Stimulated activated CD8-positive, alpha-beta memory T cell treated with anti-CD3 and anti-CD28 coated beads, Interleukin-2, amount 100 ng/mL, for 48 hours (primary cell): ENCODE results near the gene HBZ.
A peak's percentile ranks its signal among the peaks of the same experiment; 100 is the strongest.
"Not testable (repeated sequence)": the region's sequence is repeated elsewhere in the genome, so short reads cannot be mapped to it uniquely, and the experiment has no call there.

Experiments
- DNase-seq, 2 donors: peaks; one replicate each; pipeline ENCODE4 v3.0.0-alpha.2; 2020; ENCODE audit warnings: low read depth in 2 of 2

Gene HBZ

DNA sequence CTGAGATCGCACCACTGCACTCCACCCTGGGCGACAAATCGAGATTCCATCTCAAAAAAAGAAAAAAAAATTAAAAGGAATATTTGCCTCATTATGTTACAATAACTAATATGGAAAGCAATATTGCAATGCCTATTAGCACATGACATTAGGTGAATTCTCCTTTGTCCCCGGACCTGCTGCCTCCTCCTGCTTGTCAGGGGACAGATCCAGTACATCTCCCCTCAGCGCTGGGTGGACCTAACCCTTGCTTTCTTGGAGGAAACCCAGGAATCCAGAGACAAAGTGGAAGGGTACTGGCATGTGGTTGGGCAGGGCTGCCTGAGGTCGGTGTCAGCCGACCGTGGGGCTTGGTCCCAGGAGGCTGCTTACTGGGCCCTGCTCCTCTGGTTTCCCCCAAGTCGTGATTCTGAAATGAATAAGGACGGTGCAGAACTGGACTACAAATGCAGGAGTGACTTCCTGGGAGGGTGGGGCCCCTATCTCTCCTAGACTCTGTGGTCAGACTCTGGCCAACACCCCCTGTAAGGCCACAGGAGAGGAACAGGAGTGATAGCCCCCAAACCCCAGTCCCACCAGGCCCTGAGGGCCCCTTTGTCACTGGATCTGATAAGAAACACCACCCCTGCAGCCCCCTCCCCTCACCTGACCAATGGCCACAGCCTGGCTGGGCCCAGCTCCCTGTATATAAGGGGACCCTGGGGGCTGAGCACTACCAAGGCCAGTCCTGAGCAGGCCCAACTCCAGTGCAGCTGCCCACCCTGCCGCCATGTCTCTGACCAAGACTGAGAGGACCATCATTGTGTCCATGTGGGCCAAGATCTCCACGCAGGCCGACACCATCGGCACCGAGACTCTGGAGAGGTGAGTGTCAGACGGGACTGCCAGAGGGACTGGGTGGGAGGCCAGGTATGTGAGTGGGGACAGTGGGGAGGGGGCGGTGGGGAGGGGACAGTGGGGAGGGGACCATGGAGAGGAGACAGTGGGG, at the start of gene HBZ:
Gene HBZ, plus strand, starts transcription at position 504 of the 988 bp plus-strand sequence. Its CDS starts 266 bp downstream, at position 770.
- no peak for DNase-seq

DNA sequence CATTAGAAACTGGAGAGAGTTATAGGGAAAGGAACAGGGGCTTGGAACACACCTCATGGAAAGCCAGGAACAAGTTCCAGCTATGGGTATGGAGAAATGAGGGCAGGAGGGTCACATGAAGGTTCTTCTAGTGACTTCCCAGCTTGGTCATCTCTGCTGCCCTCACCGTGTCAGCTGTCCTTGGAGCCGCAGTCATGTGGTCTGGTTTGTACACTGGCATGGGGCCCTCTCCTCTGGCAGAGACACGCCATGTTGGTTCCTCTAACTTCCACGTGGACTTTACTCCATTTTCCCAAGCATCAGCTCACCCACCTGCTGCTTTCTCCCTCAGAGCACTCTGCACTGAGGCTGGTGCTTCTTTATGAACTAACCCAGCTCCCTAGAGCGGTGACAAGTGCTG, 48.1 kb upstream of the HBZ start:
- no peak for DNase-seq

DNA sequence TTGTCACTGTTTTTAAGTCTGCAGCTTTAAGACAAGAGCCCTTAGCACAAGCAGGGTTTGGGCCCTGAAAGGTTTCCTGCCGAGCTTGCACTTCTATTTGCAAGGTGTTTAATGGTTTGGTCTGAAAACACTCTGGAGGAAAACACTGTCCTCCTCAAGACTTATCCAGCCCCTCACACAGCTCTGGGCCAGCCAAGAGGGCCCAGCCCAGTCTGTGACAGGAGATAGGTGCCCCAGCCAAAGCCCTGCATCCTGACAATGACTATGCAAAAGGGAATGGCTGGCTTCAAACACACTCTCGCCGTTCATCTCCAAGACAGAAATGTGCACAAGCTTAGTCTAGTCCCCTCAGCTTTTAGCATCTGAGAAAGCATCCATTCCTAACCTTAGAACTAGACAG, 47.5 kb upstream of the HBZ start:
- no peak for DNase-seq

DNA sequence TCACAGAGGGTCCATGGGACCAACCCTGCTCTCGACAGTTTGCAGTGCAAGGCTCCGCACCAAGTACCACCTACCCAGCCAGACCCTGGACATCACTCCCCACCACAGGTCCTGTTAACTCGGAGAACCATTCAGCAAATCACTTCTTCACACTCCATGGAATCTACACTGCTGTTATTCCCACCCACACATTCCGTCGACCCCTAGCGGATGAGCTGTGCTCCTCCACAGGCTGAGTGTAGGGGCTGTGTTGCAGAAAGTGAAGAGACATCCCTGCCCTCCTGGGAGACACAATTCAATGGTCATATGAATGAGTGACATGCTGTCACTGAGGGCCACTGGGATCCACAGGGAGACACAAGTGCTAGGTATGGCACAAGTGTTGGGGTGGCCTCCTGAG, 46.9 kb upstream of the HBZ start:
- DNase-seq, result no peak

DNA sequence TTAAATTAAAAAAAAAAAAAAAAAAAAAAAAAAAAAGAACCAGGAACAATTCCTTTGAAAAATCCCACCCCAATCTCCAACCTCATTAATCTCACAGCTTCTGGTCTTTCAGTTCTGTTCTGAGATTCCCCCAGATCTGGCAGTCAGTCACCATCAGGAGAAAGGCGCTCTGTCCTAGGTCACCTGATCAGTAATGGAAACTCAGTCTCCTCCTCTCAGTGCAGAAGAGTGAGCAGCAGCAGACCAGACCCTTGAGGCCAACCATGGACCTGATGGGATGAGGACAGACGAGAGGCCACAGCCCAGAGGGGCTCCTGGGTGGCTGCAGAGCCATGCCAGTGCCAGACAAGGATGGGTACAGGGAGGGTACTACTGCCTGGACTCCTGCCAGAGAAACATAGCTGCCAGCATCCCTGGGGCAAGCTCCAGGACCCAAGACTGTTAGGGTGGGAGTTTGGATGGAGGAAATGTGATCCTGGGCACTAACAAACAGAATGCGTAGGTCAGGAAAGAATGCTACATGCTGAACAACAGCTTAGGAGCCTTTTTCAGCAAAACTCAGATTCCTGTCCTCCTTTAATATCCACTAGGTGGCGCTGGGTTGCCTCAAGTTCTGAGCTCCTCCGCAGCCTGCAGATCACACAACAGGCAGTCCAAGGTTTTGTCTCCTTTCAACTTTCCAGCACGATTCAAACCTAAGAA, 45.7 kb upstream of the HBZ start:
- no peak for DNase-seq

DNA sequence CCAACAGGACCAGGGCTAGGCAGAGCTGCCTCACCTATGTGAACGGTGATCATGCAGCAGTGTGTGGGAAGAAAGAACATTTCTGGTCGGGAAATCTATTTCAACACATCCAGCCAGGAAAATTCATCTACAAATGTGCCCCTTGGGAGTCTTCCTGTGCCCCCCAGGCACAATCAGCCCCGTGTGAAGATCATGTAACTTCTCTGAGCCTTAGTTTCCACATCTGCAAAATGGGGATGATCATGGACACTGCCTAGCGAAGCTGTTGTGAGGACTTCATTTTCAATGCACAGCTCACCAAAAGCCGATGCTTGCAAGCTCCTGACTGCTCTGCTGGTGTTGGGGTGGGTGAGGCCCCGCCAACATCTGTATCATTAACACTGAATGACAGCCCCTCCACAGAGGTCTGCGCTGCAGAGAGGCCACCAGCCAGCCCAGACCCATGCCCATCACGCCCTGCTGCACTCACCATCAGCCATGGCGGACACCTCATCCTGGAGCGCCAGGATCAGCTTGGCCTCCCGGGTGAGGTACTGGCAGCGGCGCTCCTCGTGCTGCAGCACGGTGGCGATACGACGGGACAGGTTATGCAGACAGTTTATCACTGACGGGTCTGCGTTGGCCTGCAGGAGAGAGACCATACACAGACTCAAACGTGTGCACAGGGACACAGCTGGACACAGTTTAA, 40.1 kb upstream of the HBZ start:
- no peak for DNase-seq

DNA sequence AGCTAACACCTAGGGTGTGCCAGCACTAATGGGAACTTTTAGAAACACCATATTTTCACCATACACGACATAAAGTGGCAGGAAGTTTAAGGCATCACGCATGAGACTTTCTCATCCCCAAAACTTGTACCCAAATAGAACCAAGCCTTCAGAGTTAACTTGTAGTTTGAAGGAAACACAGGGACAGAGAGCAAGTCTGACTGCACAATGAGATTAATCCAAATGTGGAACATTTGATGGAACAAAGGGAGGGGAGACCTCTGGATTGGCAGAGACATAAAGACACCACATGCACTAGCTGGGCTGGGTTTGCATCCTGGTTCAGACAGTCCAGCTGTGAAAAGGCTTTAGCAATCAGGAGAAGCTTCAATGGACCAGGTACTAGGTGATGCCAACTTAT, 38.1 kb upstream of the HBZ start:
- no peak for DNase-seq

DNA sequence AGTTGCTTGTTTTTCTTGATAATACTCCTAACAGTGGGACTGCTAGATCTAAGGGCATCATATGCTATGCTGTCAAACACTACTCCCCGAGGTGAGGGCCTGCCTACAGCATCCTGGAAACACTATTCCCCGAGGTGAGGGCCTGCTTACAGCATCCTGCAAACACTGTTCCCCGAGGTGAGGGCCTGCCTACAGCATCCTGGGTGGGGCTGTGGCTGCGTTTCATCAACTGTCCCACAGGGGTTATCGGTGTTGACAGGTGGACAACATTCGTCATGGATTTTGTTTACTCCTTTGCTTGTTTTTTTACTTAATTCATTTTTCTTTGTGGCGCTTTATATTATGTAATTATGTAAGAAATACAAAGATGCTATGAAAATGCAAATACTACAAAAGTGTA, 36.4 kb upstream of the HBZ start:
- no peak for DNase-seq

DNA sequence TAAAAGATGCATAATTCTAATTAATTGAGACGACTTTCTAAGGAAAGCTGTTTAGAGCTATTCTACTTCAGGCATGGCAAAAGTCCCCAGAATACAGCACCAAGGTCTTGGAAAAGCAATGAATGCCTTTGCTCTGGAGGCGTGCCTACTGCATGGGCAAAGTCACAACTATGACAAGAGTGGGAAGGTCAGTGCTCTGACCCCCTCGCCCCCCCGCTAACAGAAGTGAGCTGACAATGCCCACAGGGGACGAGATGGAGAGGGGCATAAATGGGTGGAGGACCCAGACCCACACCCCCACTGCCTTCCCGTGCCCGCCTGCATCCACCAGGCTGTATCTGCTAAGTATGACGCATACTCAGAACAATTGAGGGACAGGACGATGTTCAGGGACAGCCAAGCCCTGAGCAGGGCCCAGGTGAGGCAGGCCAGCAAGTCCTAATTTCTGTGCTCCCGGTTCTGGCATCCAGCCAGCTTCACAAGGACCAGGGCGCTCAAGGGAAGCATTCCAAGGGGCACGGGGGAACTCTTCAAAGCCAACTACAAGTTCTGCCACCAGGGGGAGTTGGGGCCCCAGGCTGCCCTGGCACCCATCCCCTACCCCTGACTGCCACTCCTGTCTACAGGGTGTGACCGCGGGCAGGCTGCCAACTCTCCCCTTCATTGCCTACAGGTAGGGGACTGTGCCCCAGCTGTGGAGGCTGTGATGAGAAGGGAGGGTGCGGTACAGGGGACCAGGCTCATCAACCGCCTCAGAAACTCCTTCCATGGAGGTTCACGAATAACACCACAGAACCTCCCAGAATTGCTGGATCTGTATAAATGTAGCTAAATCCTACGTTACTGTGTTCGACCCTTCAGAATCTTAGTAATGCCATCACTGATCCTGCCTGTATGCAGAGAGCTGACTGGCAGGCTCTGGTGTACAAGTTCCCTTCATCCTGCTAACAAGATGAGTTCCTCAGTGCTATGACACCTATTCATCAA, 34.8 kb upstream of the HBZ start:
- peak; percentile 35 to 48 for DNase-seq

DNA sequence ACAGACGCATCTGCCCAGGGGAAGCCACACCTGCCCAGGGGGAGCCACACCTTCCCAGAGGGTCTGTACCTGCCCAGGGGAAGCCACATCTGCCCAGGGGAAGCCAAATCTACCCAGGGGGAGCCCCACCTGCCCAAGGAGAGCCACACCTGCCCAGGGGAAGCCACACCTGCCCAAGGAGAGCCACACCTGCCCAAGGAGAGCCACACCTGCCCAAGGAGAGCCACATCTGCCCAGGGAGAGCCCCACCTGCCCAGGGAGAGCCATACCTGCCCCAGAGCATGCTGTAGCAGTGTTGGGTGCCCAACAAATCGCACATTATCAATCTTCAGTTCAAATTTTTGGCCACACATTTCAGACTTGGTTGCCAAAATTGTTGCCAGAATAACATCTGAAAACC, 33.6 kb upstream of the HBZ start:
- no peak for DNase-seq

DNA sequence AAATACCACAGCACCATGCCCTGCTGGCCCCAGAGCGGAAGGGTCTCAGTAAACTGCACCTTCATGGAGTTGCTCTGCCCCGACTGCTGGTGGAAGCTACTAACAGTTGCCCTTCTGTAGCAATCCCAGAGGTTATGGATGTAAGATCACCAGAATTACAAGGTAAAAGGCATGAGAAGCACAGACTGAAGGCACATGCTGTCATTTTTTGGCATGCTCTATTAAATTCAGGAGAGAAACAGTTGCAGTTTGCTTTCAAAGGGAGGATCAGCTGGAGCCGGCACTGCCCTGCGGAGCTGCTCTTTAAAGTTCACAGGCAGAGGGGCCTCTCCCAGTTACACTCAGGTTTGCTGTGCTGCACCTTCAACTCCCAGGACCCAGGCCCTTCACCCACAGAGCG, 33.1 kb upstream of the HBZ start:
- DNase-seq, result no peak

DNA sequence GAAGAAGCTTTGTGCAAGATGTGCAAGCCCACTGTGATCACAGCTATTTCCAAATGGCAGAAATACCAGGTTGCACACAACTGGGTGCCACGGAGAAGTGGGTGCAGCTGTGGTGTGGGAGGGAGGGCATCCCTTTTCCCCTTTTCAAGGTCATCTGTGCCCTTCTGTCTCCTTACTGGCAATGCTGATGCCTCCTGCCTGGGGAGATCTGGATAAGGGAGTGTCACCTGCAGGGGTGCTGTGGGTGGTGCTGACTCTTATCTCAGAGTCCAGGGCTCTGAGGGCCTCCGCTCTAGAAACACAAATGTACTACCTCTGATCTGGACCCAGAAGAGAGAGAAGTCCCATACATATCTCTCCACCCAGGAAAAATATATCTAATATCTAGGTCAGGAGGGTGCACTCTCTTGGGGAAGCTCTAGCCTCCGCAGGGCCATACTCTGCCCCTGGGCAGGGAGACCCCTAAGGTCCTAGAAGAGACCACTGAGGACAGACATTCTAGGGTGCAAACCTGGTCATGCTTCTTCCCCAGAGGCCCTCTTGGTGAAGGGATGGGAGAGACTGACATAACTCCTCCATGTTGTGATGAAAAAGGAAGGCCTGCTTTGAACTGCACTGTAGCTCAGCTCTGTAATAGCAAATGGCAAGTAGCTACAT, 32.5 kb upstream of the HBZ start:
- no peak for DNase-seq

DNA sequence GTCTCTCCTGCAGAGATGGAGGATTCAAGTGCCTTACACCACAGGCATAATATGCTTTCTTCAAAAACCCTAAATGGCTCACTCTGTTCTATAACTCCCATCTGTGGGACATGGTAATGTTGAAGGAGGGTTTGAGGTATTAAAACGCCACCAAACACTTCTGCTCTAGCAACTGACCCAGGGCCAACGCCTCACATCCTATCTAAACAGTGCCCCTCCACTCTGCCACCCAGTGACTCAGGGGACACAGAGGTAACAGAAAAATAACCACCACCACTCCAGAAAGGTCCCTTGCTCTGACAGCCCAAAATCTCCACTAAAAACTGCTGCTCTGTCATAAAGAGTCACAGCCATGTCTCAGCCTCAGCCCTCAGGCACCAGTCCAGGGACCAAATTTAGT, 31.7 kb upstream of the HBZ start:
- no peak for DNase-seq

DNA sequence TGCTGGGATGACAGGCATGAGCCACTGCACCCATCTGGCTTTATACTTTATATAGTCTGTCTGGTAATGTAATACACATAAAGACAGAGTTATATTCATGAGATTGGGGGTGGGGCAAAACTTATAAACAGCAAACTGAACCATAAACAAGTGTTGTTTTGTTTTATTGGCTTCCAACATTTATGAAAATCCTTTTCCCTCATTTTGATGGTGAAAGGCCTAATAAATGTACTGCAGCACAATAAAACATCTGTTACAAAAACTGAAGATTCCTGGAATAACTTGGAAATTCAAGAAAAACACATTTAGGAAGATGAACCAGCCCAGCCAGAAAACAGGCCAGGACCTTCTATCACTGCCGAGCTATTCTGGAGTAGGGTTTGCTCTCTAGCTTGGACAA, 30.1 kb upstream of the HBZ start:
- DNase-seq, result no peak

DNA sequence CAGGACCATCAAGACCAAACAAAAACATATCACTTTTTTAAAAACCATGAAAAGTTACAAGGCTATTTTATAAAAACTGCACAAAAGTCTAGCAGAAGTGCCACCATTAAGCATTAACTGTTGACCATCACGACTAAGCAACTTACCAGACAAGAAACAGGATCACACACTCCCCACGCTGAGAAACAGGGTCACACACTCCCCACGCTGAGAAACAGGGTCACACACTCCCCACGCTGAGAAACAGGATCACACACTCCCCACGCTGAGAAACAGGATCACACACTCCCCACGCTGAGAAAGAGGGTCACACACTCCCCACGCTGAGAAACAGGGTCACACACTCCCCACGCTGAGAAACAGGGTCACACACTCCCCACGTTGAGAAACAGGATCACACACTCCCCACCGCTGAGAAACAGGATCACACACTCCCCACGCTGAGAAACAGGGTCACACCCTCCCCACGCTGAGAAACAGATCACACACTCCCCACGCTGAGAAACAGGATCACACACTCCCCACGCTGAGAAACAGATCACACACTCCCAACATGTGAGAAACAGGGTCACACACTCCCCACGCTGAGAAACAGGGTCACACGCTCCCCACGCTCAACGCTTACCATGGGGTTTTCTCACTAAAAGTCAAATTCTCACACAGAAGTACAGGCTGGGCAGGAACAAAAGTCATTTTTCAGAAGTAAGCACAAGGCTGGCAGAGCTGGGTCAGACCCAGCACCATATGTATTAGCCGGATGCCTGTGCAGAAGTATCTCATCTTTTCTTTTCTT, 28.7 kb upstream of the HBZ start:
- DNase-seq, result not testable (repeated sequence)

DNA sequence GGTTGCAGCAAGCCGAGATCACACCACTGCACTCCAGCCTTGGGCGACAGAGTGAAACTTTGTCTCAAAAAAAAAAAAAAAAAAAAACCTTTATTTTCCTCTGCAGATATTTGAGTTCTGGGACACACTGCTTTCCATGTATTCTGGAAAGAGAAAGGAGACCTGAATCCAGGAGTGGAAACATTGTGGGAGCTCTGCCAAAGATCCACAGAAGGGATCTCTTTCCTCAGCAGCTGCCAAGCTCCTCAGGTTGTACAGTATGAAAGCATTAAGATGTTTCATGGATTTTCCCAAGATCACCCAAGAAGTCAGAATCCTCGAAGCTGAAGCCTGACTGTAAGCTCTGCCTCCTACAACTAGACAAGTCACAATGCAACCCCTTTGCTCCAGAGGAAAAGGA, 27.4 kb upstream of the HBZ start:
- no peak for DNase-seq

DNA sequence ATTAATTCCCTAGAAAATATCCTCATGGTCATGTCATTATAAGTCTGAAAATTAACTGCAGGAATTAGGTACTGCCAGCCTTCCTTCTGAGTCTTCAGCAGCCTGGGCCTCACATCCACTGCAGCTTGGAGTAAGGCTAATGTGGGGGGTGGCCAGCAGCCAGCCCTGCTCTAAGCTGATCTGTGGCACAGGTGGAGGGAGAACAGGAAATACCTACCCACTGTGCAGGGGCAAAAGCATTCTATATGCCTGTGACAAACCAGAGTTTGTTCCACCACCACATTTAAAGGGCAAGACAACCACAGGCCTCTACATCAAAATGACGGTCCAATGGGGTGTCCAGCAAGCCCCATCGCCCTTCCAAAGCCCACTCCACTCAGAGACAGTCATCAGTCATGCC, 23.4 kb upstream of the HBZ start:
- DNase-seq, result no peak

DNA sequence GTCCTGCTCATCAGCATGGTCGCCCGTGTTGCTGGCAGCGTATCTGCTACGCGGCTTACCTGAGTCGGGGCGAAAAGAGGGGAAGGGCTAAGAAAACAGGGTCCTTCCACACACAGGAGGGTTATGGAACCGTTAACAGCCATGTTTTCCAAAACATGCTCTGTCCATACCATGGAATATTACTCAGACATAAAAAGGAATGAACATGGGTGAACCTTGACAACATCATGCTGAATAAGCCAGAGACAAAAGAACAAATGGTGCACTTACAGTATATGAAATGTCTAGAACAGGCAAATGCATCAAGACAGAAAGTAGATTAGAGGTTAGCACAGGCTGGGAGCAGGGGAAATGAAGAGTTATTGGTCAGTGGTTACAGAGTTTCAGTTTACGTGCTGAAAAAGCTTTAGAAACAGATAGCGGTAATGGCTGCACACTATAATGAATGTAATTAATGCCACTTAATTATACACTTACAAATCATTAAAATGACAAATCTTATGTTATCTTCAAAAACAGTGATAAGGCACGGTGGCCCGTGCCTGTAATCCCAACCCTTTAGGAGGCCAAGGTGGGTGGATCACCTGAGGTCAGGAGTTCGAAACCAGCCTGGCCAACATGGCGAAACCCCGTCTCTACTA, 21.8 kb upstream of the HBZ start:
- no peak for DNase-seq

DNA sequence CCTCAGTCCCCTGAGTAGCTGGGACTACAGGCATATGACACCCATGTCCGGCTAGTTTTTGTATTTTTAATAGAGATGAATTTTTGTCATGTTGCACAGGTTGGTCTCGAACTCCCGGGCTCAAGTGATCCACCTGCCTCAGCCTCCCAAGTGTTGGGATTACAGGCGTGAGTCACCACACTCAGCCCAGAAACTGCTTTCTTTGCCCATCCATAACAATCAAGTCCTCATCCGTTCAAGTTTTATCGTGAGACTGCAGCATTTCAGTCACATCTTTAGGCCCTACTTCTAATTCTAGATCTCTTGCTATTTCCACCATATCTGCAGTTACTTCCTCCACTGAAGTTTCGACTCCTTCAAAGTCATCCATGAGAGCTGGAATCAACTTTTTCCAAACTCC, 20.3 kb upstream of the HBZ start:
- no peak for DNase-seq
